Measurements from ENCODE around the gene MYL6. TPM values are rescaled to one million over a fixed set of nuclear protein-coding genes. Genes with fewer than 3 reads are reported as not detected.
"Not testable (repeated sequence)": the region's sequence is repeated elsewhere in the genome, so short reads cannot be mapped to it uniquely, and the experiment has no call there.

The MYL6 gene
- polyA plus RNA-seq, 4 donors = 1,577 to 1,968 (median 1,895) TPM

- DNase-seq (ENCODE audit: low read depth in 4 of 4, low spot score in 3 of 4) = no peak
Observed at GRCh38 chr12:56155256-56155845, 2.8 kb upstream of the MYL6 start.

GRCh38 chr12:56156464-56157200, 1.5 kb upstream of the MYL6 start:
- DNase-seq (ENCODE audit: low read depth in 4 of 4, low spot score in 3 of 4) = not testable (repeated sequence)

DNA sequence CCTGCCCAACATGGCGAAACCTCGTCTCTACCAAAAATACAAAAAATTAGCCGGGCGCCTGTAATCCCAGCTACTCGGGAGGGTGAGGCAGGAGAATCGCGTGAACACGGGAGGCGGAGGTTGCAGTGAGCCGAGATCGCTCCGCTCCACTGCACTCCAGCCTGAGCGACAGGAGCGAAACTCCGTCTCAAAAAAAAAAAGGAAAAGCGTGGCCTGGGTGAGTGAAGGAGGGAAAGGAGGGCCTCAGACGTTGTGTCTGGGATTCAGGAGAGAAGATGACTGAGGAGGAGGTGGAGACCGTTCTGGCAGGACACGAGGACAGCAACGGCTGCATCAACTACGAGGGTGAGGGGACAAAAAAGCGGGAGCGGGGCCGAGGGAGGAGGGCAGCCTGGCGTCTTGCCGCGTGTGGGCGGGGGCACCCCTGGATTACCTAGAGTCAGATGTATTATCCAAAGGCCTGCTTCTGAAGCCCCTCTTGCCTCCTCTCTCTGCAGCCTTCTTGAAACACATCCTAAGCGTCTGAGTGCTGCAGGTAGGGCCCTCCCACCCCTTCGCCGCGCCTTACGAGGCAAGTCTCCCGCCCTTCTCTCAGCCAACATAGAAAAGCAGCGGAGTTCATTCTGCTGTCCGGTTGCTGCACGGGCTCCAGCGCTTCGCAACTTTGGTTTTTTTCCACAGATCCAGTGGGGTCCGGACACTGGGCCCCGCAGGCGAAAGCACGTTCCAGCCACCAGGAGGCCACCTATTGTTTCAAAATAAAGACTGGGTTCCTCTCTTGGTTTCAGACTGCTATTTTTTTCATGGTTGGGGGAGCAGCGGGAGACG, 744 bp upstream of the MYL6 start:
- DNase-seq (ENCODE audit: low read depth in 4 of 4, low spot score in 3 of 4) = peak; percentile 72 to 86 (median 80)

GRCh38 chr12:56158926-56159461, 835 bp downstream of the MYL6 start:
- DNase-seq (ENCODE audit: low read depth in 4 of 4, low spot score in 3 of 4) = peak in 2 of 4 donors; percentile 38 to 41

DNA sequence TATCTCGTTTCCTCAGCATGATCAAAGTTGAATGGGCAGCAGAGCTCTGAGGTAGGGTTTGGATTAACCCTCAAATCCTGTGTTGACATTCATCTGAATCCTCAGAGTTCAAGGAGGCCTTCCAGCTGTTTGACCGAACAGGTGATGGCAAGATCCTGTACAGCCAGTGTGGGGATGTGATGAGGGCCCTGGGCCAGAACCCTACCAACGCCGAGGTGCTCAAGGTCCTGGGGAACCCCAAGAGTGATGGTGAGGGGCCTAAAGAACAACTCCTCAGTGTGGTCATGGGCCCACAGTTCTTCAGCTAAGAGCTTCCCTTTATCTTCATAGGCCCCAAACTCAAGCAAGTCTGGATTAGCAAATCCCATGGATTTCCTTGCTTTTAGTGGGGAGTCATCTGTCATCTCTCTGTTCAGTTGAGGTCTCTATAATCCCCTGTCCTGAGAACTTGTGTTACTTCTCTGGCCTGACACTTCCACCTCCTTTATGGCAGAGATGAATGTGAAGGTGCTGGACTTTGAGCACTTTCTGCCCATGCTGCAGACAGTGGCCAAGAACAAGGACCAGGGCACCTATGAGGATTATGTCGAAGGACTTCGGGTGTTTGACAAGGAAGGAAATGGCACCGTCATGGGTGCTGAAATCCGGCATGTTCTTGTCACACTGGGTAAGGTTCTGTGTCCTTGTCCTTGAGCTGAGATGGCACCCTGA, 1.5 kb downstream of the MYL6 start:
- no peak for DNase-seq (ENCODE audit: low read depth in 4 of 4, low spot score in 3 of 4)

- no peak for DNase-seq (ENCODE audit: low read depth in 4 of 4, low spot score in 3 of 4)
Observed at GRCh38 chr12:56160193-56160763, 2.1 kb downstream of the MYL6 start.

DNA sequence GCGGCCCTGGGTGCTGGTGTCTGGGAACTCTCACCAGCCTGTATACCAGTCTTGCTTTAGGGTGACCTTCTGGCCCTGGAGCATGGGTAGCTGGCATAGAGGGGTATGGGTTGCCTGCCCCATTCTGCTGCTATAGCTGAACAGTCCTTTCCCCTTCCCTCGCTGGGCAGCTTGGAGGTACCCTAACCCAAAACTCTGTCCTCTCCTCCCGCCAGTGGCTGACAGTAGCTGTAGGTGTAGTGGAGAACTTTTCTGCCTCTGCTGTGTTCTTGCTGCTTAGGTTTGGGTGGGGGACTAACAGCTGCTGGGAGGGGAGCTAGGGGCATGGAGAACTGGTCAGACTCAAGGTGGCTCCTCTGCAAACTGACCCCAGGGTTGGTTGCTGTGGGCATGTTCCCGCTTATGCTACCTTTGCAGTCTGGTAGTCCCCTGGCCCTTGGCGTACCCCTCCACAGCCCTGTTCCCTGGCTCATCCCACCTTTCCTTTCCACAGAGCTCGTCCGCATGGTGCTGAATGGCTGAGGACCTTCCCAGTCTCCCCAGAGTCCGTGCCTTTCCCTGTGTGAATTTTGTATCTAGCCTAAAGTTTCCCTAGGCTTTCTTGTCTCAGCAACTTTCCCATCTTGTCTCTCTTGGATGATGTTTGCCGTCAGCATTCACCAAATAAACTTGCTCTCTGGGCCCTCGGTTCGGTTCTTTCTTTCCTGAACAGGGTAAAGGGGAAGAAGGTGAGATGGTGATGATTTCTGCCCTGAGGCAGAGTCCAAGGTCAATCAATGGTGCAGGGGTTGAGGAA, 2.9 kb downstream of the MYL6 start:
- no peak for DNase-seq (ENCODE audit: low read depth in 4 of 4, low spot score in 3 of 4)

- no peak for DNase-seq (ENCODE audit: low read depth in 4 of 4, low spot score in 3 of 4)
Observed at GRCh38 chr12:56161690-56162351, 3.7 kb downstream of the MYL6 start.

DNA sequence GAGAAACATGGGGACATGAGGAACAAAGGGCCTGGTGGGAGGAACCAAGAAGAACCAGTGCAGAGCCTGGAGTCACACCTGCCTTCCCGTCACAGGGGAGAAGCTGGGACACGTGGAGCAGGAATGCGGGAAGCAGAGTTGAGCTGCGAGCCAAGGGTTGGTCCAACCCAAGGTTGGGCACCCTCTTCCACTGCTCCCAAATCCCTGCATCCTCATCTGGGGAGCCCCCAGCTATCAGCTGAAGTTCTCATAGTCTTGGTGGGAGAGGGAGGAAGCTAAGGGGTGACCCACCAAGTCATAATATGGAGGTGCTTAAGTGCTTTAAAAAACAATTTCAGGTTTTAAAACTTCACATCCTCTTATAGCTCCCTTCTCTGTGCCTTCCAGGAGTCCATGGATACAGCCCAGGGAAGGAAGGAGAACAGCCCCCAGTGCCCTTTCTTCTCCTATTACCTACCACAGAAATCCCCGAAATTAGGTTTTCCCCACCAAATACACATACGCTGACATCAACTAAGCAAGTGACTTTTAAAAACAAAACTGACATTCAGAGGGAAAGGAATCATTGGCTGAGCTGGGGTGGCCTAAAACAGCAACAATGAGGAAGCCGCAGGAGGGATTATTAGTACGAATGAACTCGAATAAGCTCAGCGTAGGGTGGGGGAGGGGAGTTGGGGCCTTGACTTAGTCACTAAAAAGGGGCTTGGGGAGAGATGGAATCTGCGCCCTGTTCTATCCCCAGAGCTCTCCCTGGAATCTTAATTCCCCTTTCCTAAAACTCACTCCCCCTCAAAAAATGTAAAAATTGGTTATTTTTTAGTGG, 4.5 kb downstream of the MYL6 start:
- no peak for DNase-seq (ENCODE audit: low read depth in 4 of 4, low spot score in 3 of 4)

DNA sequence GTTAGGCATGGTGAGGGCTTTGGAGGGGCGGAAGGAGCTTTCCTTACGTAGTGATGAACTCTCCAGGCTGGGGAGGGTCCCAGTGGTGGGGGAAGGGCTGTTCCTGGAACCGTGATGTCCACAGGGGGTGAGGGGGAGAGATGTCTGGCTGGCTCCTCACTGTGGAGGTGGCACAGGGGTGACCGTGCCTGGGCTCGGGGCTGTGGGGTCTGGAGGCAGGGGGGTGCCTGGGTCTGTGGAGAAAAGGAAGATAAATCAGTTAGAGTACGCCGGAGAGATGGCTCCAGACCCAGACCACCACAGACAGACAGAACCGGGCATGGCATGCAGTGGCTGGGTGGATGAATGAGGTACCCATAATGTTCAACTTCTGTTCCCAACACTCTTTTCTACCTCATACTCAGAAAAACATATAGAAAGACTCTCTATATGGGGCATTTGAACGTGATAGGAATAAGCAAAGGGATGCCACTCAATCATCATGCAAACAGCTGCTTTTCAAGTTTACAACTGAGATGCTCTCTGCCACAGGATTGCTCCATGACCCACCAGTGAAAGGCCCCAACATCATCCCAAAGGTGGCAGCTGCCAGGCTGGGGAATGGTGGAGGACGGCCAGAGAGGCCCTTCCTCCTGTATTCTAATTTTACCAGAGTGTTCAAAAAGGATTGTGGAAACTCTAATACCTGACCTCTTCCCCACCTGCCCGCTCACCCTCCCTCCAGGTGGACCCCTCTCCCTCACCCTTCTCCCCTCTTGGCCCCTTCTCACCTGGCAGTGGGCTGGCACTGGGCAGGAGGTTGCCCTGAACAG, 5.6 kb downstream of the MYL6 start:
- DNase-seq (ENCODE audit: low read depth in 4 of 4, low spot score in 3 of 4) = no peak

DNA sequence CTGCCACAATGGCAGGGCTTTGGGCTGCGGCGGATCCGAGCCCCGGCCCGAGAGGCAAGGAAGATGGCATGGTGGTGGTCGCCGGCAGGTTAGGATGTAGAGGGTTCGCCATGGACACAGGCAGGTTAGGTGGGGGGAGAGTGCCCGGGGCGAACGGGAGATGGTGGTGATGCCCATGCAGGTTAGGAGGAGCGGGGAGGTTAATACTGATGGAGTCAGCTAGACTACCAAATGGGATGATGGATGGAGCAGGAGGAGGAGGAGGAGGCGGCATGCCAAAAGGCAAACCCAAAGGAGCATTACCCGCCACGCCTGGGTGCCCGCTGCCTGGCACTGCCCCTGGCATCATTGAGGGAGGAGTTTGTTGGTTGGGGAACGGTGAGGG, 6.2 kb downstream of the MYL6 start:
- DNase-seq (ENCODE audit: low read depth in 4 of 4, low spot score in 3 of 4) = no peak

- DNase-seq (ENCODE audit: low read depth in 4 of 4, low spot score in 3 of 4) = no peak
Observed at GRCh38 chr12:56165369-56165768, 7.2 kb downstream of the MYL6 start.

GRCh38 chr12:56169229-56169759, 11.1 kb downstream of the MYL6 start:
- DNase-seq (ENCODE audit: low read depth in 4 of 4, low spot score in 3 of 4) = no peak

DNA sequence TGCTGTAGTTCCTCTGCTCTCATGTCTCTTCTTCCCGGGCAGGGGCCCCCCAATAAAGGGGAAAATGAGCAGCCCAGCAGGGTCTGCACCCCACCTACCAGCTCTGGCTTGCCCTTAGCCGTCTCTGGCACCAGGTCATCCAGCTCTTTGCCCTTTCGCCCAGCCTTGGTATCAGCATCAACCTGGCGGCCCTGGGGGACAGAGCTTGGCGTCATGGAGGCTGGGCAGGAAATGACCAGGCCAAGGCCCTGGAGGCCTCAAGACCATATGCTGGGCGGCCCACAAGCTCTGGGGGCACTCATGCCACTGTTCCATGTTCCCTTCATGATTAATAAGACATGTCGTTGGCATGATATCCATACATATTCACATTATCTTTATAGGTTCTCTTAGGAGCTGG, 14.7 kb downstream of the MYL6 start:
- no peak for DNase-seq (ENCODE audit: low read depth in 4 of 4, low spot score in 3 of 4)

GRCh38 chr12:56178347-56178746, 20.2 kb downstream of the MYL6 start:
- no peak for DNase-seq (ENCODE audit: low read depth in 4 of 4, low spot score in 3 of 4)

DNA sequence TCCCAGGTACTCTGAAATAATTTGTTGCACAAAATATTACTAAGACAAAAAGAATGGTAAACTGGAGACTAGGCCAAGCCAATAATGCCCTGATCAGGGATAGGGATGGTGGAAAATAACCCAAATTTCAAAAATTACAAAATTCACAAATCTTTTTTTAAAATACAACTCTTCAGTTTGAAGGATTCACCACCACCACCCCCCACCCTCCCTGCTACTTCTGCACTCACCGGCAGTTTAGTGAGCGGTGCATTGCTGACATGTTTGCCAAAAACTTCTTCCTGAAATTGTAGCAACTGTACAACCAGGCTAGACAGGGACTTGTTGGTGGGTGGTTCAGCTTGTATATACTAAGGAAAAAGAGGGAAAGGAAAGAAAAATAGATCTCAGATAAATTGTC, 28.8 kb downstream of the MYL6 start:
- no peak for DNase-seq (ENCODE audit: low read depth in 4 of 4, low spot score in 3 of 4)

GRCh38 chr12:56188131-56188777, 30.1 kb downstream of the MYL6 start:
- no peak for DNase-seq (ENCODE audit: low read depth in 4 of 4, low spot score in 3 of 4)
